MM.1S (cell line): ENCODE measurements around the gene ALPK3.

Experiments used
- DNase-seq: peaks from one replicate; pipeline ENCODE4 v3.0.0-alpha.2; 2015
- H2AFZ ChIP-seq: fragments of 300-600 bp; sonication (generic); 2 replicates; pipeline ENCODE4 v1.6.0; 2016; ENCODE audit warnings: antibody characterized with exemption, low read length
- H3F3A ChIP-seq: fragments of 300-600 bp; sonication (generic); 2 replicates; pipeline ENCODE4 v1.6.1; 2016; ENCODE audit warnings: mild to moderate bottlenecking, antibody characterized with exemption, low read length, moderate library complexity, mixed read lengths; ENCODE audit not compliant: insufficient read depth
- H3K27ac ChIP-seq: fragments of 300-600 bp; sonication (generic); 2 replicates; pipeline ENCODE4 v1.5.1; 2016; ENCODE audit warnings: mild to moderate bottlenecking, low read length
- H3K27me3 ChIP-seq: fragments of 300-600 bp; sonication (generic); replicated peaks from 2 replicates; pipeline ENCODE4 v1.6.0; 2016; ENCODE audit warnings: low read length; ENCODE audit not compliant: insufficient read depth
- H3K36me3 ChIP-seq: fragments of 300-600 bp; sonication (generic); replicated peaks from 2 replicates; pipeline ENCODE4 v1.6.1; 2016; ENCODE audit warnings: mild to moderate bottlenecking, low read length, mixed read lengths; ENCODE audit not compliant: insufficient read depth
- H3K4me1 ChIP-seq: fragments of 300-600 bp; sonication (generic); 2 replicates; pipeline ENCODE4 v1.6.1; 2016; ENCODE audit warnings: low read length, mixed read lengths
- H3K4me2 ChIP-seq: fragments of 300-600 bp; sonication (generic); 2 replicates; pipeline ENCODE4 v1.6.0; 2016; ENCODE audit warnings: low read depth, low read length
- H3K4me3 ChIP-seq: fragments of 300-600 bp; sonication (generic); 2 replicates; pipeline ENCODE4 v1.5.1; 2016; ENCODE audit warnings: low read length, mixed read lengths
- H3K79me2 ChIP-seq: fragments of 300-600 bp; sonication (generic); 2 replicates; pipeline ENCODE4 v1.6.1; 2016; ENCODE audit warnings: mixed run types, low read length, mixed read lengths
- H3K9ac ChIP-seq: fragments of 300-600 bp; sonication (generic); 2 replicates; pipeline ENCODE4 v1.6.1; 2016; ENCODE audit warnings: low read length, mixed read lengths
- H3K9me2 ChIP-seq: fragments of 300-600 bp; sonication (generic); replicated peaks from 2 replicates; pipeline ENCODE4 v1.6.1; 2016; ENCODE audit warnings: mild to moderate bottlenecking, low read length, mixed read lengths; ENCODE audit not compliant: insufficient read depth
- H3K9me3 ChIP-seq: fragments of 300-600 bp; sonication (generic); replicated peaks from 2 replicates; pipeline ENCODE4 v1.6.1; 2016; ENCODE audit warnings: mild to moderate bottlenecking, low read length, mixed read lengths; ENCODE audit not compliant: insufficient read depth
- H4K20me1 ChIP-seq: fragments of 300-600 bp; sonication (generic); 2 replicates; pipeline ENCODE4 v1.6.1; 2016; ENCODE audit warnings: mild to moderate bottlenecking, low read length, moderate library complexity, mixed read lengths; ENCODE audit not compliant: insufficient read depth
- CTCF ChIP-seq: fragments of 300-600 bp; sonication (generic); IDR thresholded peaks from 2 replicates; pipeline ENCODE4 v1.5.1; 2016; ENCODE audit warnings: antibody characterized with exemption, low read length, mixed read lengths
- EZH2 ChIP-seq: fragments of 300-600 bp; sonication (generic); optimal IDR thresholded peaks from 2 replicates; pipeline ENCODE3; 2017; ENCODE audit warnings: low read depth, mild to moderate bottlenecking, antibody characterized with exemption, low read length, mixed read lengths
- EZH2phosphoT487 ChIP-seq: fragments of 300-600 bp; sonication (generic); IDR thresholded peaks from 2 replicates; pipeline ENCODE4 v1.6.1; 2018; ENCODE audit warnings: antibody characterized with exemption, low read length

ALPK3 gene

GRCh38 chr15:84816694-84817465 is at the start of gene ALPK3:
TSS of gene ALPK3 (plus strand) at chr15:84817356. CDS start at chr15:84817453, 97 bp downstream.
- H3K9me2 ChIP-seq, result no peaks in the 10 kb centered on the region
- no peaks in the 10 kb centered on the region for H3K27me3 ChIP-seq
- no peak within 1 kb of the TSS for H3K4me3 ChIP-seq
- no peak within 1 kb of the TSS for H3K27ac ChIP-seq
- no peak within 1 kb of the TSS for H2AFZ ChIP-seq
- no peaks in the 10 kb centered on the region for H3K36me3 ChIP-seq
- H3K79me2 ChIP-seq, result no peaks in the 10 kb centered on the region
- no peak for TF ChIP-seq EZH2
- TF ChIP-seq CTCF, result no peak
- TF ChIP-seq EZH2phosphoT487, result no peak
- no peak within 1 kb of the TSS for H3K9ac ChIP-seq
- H3K4me1 ChIP-seq, result no peaks in the 10 kb centered on the region
- H3F3A ChIP-seq, result no peaks in the 10 kb centered on the region
- DNase-seq, result no peak
- H3K4me2 ChIP-seq, result no peak within 1 kb of the TSS
- H4K20me1 ChIP-seq, result no peaks in the 10 kb centered on the region
- H3K9me3 ChIP-seq, result no peaks in the 10 kb centered on the region

GRCh38 chr15:84772031-84772430 is 45.1 kb upstream of the ALPK3 start:
- H3K9ac ChIP-seq, result no peak overlapping the region
- TF ChIP-seq EZH2, result no peak
- TF ChIP-seq CTCF, result no peak
- TF ChIP-seq EZH2phosphoT487, result no peak
- H2AFZ ChIP-seq, result no peak overlapping the region
- H3K27me3 ChIP-seq, result no peaks in the 10 kb centered on the region
- no peaks in the 10 kb centered on the region for H3K9me3 ChIP-seq
- H3K27ac ChIP-seq, result no peak overlapping the region
- no peaks in the 10 kb centered on the region for H3K9me2 ChIP-seq
- no peak for DNase-seq
- no peak overlapping the region for H3K4me3 ChIP-seq
- H3K79me2 ChIP-seq, result peaks cover 97% of the 10 kb centered on the region
- no peaks in the 10 kb centered on the region for H3K4me1 ChIP-seq
- no peaks in the 10 kb centered on the region; the same call in 1 of the 2 replicates for H3K36me3 ChIP-seq
- H3F3A ChIP-seq, result no peaks in the 10 kb centered on the region
- no peak overlapping the region for H3K4me2 ChIP-seq
- no peaks in the 10 kb centered on the region for H4K20me1 ChIP-seq

- H3F3A ChIP-seq, result no peaks in the 10 kb centered on the region
- H3K27me3 ChIP-seq, result no peaks in the 10 kb centered on the region
- no peak overlapping the region for H3K4me3 ChIP-seq
- no peak overlapping the region for H3K4me2 ChIP-seq
- no peak overlapping the region for H3K9ac ChIP-seq
- no peaks in the 10 kb centered on the region for H3K9me2 ChIP-seq
- peaks cover 96% of the 10 kb centered on the region for H3K79me2 ChIP-seq
- no peaks in the 10 kb centered on the region for H4K20me1 ChIP-seq
- H3K4me1 ChIP-seq, result no peaks in the 10 kb centered on the region
- H2AFZ ChIP-seq, result no peak overlapping the region
- DNase-seq, result no peak
- H3K36me3 ChIP-seq, result no peaks in the 10 kb centered on the region; the same call in 1 of the 2 replicates
- no peaks in the 10 kb centered on the region for H3K9me3 ChIP-seq
- no peak overlapping the region for H3K27ac ChIP-seq
- no peak for TF ChIP-seq EZH2
- TF ChIP-seq CTCF, result no peak
- no peak for TF ChIP-seq EZH2phosphoT487
These were observed 44.7 kb upstream of the ALPK3 start for GRCh38 chr15:84772467-84772866.
